Posterior cingulate gyrus (tissue), 11 donors: ENCODE results near the gene CPNE6.
A peak's percentile ranks its signal among the peaks of the same experiment; 100 is the strongest.

Experiments
- DNase-seq, 10 donors: peaks; one replicate each; pipeline versions ENCODE4 v3.0.0 to v3.0.0-alpha.2; 2020 to 2021; ENCODE audit warnings: mixed read lengths in 3 of 10
- intact Hi-C: fragments of 100-400 bp; cut with DNase I; formaldehyde crosslinking; loops from one replicate; pipeline ENCODE4 v1.15.1; 2023

The CPNE6 gene

DNA sequence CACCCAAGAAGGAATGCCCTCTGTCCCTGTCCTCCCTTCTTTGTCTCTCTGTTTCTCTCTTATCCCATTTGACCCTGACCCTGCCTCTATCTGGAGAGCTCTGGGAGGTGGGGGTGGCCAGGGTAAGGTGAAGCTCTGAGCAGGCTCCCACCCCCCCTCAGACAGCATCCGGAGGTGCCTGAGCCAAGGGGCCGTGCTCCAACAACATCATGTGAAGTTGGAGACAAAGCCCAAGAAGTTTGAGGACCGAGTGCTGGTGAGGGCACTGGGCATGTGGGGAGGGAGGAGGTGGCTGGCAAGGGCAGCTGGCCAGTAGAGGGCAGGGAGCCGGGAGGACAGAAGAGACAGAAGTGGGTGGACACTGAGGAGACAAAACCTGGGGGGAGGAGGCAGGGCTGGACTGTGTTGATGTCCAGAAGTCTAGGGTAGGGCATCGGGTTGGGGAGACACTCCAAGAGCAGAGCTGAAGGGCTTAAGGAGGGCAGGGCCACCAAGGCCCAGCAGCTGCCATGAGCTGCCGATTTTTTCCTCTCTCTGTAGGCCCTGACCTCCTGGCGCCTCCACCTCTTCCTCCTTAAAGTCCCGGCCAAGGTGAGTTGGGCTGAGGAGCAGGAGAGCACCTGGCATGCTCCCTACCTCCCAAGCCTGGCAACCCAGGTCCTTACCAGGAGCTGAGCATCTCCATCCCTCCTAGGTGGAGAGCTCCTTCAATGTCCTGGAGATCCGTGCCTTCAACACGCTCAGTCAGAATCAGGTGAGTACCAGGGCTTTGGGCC is 17.6 kb upstream of the CPNE6 start:
- intact Hi-C loops: loop anchor here (5.0 kb wide), 1 partner anchor 39 kb away; the partner anchor contains the start of gene PCK2
- DNase-seq: peak in 1 of 10 donors; percentile 64

DNA sequence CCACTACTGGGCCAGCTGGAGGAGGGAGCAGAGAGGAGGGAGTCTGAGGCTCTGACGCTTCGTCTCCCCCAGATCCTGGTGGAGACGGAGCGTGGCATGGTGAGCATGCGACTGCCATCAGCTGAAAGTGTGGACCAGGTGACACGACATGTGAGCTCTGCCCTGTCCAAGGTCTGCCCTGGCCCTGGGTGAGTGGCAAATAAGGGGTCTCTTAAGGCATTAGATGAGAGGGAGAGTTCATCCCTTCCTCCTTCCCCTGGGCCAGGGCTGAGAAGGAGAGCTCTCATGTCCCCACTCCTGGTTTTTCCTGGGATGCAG is 17.1 kb upstream of the CPNE6 start:
- DNase-seq: peak in 1 of 10 donors; percentile 69
- intact Hi-C loops: loop anchor here (5.0 kb wide), 1 partner anchor 38 kb away; the partner anchor contains the start of gene PCK2

DNA sequence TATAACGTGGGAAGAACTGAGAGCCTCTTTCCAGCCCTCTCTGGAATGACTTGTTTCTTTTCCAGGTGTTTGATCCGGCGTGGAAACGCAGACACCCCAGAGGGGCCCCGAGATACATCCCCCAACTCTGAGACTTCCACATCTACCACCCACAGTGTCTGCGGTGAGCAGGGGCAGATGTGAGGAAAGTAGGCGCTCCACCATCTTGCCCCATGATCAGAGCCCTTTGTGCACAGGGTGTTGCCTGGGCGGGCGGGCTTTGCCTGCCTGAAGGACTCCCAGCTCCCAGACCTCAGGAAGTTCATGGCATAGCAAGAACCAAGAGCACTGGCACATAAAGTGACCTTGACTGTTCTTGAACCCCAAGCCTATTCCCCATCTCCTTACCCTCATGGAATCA is 16.7 kb upstream of the CPNE6 start:
- peak in 1 of 10 donors; percentile 57 for DNase-seq
- intact Hi-C loops: loop anchor here (5.0 kb wide), 1 partner anchor 38 kb away; the partner anchor contains the start of gene PCK2

DNA sequence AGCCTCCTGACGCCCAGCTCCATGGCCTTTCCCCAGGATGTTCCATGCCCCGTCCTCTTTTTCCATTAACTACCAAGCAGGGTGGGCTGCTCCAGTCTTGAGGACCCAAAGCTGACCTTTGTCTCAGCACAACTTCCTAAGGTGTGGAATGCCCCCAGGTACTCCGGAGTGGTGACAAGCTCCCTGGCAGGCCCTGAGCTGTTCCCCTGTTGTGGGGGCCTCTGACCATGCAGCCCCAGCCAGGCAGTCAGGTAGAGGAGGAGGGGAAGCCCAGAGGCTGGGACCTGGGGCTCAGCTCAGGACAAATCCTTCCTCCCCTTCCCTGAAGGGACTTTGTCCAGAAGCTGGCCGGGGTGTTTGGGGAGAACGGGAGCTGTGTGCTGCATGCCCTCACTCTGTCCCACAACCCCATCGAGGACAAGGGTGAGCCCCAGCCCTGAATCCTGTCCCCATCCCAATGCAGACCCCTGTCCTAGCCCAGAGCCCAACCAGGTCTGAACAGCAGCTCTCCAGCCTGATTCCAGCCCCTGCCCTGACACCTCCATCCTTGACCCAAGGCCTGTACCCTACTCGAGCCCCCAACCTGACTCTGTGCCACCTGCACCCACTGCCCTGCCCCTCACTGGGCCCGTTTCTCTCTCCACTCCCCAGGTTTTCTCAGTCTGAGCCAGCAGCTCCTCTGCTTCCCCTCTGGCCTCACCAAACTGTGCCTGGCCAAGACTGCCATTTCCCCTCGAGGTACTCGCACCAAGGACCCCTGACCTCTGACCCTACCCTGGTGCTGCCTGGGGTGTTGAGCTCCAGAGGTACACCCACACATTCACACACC is 15.2 kb upstream of the CPNE6 start:
- intact Hi-C loops: no loop called here
- DNase-seq: peak in 1 of 10 donors; percentile 75

DNA sequence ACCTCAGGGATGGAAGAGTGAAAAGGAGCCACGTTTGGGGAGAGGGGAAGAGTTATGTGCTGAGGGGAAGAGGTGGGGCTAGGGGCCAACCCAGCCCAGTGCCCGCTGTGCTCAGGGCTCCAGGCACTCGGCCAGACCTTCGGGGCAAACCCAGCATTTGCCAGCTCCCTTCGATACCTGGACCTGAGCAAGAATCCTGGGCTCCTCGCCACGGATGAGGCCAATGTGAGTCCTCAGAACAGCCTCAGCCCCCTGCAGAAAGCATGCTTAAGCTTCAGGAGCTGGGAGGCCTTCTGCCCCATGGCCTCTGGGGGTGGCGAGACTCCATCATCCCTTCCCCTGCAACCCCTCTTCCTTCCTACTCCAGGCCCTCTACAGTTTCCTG is 14.6 kb upstream of the CPNE6 start:
- intact Hi-C loops: no loop called here
- DNase-seq: peak in 1 of 10 donors; percentile 78

DNA sequence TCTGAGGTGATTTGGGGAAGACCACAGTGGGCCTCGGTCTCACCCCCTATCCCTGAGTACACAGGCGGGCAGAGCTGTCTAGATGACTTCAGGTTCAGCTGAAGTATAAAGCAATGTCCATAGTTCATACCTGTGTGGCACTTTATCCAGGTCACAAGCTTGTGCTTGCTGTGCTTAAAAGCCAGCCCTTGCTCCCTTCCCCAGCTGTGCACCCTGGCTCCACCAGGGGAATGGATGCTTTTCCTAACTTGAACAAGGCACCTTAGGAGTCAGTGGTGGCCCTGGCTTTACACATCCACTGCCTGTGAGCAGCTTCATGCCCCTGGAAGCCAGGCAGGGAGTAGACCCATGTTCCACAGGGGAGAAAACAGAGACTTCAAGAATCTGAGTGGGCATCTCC is 14.1 kb upstream of the CPNE6 start:
- intact Hi-C loops: no loop called here
- peak in 1 of 10 donors; percentile 25 for DNase-seq

DNA sequence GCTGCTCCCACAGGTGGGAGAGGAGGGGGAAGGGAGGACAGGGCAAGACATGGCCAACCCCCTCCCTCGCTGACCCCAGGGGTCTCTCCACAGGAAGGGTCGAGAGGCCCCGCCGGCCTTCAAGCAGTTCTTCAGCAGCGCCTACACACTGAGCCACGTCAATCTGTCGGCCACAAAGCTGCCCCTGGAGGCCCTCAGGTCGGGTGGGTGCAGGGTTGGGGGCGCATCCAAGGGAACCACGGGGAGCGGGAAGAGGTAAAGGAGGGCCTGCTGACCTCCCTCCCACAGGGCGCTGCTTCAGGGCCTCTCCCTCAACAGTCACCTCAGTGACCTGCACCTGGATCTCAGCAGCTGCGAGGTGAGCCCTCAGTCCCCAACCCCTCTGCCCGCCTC is 13.5 kb upstream of the CPNE6 start:
- DNase-seq: peak in 1 of 10 donors; percentile 63
- intact Hi-C loops: no loop called here

DNA sequence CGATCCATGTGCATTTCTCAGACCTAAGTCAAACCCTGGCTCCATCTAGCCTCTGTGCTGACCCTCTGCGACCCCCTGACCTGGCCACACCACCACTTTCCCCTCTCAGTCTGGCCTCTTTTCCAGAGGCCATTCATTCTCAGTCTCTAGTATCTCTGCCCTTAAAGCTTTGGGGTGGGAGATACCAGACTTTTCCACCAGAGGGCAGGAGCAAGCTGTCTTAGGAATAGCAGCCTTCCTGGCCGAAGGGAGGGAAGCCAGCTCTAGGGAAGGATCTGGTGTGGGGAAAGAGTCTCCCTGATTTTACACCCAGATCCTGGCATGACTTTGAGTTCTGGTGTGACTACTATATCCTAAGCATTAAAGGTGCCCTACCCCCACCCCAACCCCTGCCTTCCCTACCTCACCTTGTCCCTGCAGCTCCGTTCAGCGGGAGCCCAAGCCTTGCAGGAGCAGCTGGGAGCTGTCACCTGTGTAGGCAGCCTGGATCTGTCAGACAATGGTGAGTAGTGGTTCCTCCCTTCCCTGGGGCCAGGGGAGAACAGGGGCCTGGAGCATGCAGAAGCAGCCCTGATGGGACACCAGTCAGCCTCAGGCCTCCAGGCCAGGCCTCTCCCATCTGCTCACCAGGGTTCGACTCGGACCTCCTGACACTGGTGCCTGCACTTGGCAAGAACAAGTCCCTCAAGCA is 13.0 kb upstream of the CPNE6 start:
- peak in 6 of 10 donors; percentile 54 to 95 (median 79) for DNase-seq
- intact Hi-C loops: no loop called here

DNA sequence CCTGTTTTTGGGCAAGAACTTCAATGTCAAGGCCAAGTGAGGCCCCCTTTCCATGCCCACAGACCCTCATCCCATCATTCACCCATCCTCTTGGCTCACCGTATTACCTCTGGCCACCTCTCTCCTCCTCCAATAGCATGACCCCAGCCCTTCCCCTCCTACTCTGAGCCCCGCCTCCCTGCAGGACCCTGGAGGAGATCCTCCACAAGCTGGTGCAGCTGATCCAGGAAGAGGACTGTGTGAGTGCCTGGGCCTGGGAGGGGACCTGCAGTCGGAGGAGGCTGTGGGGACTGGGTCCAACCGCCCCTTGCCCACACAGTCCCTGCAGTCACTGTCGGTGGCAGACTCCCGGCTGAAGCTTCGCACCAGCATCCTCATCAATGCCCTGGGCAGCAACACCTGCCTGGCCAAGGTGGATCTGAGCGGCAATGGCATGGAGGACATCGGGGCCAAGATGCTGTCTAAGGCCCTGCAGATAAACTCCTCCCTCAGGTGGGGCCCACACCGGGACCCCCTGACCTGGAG is 12.3 kb upstream of the CPNE6 start:
- DNase-seq: peak in 1 of 10 donors; percentile 75
- intact Hi-C loops: no loop called here

DNA sequence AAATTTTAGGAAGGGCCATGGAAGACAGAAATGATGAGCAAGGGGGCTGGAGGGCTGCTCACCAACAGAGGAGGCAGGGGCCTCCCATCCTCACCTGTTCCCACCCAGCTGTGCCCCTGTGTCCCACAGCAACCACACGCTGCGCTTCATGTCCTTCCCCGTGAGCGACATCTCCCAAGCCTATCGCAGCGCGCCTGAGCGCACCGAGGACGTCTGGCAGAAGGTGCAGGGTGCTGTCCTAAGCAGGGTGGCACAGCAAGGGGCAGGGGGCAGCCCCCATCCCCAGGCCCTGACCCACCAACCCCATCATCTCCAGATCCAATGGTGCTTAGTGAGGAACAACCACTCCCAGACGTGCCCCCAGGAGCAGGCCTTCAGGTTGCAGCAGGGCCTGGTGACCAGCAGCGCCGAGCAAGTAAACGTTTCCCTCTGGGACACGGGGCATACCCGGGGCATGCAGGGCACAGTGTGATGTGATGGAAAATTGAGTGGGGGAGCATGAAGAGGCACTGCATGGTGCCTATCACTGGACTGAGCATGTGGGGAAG is 11.4 kb upstream of the CPNE6 start:
- intact Hi-C loops: no loop called here
- DNase-seq: peak in 1 of 10 donors; percentile 75

DNA sequence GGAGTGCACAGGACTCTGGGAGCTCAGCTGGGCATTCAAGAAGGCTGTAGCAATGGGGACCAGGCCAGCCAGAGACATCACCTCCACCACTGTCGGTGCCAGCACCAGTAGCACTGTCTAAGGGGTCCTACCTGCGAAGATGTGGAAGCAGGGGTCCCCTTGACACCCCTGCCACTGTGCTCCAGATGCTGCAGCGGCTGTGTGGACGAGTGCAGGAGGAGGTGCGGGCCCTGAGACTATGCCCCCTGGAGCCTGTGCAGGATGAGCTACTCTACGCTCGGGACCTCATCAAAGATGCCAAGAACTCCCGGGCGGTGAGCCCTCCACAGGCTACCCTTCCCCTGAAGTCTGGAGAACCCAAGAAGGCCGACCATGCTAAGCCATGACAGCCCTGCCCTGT is 10.9 kb upstream of the CPNE6 start:
- DNase-seq: peak in 2 of 10 donors; percentile 63 to 73
- intact Hi-C loops: no loop called here

DNA sequence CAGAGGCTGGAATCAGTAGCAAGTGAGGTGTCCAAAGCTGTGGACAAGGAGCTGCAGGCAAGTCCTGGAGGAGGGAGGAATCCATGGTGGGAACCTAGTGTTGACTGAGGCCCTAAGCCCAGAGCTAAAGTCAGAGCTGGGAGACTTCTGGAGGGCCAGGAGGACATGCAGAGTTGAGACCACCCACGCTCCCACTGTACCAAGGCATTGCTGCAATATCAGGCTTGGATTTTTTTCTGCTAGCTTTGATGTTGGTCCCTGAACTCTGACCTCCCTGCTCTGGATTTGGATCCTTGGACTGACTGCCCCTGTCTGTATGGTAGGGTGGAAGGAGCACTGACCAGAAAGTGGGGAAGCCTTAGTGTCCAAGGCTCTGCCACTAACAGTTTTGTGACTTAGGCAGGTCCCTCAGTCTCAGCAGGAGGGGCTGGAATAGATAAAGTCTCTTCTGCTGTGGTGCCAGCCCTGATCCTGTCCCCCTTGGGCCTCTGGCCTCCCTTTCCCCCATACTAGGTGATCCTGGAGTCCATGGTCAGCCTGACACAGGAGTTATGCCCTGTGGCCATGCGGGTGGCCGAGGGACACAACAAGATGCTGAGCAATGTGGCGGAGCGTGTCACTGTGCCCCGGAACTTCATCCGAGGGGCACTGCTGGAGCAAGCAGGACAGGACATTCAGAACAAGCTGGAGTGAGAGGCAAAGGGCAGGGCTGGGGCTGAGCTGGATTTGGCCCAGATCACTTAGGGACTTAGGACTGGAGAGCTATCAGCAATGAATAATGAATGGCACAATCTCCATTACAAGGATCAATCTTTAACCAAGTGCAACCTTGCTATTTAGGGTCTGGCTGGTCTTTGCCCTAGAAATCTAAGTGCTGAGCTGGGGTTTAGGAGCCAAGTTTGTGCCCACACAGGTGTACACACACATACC is 10.1 kb upstream of the CPNE6 start:
- intact Hi-C loops: no loop called here
- DNase-seq: no peak

DNA sequence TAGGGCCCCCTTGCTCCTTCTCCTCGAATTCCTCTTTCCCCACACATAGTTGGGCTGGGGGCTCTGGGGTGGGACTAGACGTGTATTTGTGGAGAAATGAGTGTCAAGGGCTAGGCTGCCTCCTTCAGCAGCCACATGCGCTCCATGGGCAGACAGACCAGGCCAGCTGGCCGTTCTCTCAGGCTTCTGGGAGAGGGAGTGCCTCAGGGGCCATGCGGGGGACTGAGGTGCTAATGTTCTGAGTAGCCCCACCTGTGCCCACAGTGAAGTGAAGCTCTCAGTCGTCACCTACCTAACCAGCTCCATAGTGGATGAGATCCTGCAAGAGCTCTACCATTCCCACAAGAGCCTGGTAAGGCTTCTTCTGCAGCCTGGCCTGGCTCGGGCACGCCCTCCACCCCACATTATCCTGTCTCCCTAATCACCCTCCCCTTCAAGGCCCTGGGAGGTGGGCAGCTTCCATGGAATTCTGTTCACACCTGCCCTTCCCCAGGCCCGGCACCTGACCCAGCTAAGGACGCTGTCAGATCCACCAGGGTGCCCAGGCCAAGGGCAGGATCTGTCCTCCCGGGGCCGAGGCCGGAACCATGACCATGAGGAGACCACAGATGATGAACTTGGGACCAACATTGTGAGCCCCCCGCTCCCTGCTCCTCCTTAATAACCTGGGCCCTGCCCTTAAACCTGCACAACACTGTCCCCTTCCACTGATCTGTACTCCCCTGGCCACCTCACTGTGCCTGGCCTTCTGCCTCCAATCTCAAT is 9.0 kb upstream of the CPNE6 start:
- intact Hi-C loops: no loop called here
- DNase-seq: peak in 1 of 10 donors; percentile 42

DNA sequence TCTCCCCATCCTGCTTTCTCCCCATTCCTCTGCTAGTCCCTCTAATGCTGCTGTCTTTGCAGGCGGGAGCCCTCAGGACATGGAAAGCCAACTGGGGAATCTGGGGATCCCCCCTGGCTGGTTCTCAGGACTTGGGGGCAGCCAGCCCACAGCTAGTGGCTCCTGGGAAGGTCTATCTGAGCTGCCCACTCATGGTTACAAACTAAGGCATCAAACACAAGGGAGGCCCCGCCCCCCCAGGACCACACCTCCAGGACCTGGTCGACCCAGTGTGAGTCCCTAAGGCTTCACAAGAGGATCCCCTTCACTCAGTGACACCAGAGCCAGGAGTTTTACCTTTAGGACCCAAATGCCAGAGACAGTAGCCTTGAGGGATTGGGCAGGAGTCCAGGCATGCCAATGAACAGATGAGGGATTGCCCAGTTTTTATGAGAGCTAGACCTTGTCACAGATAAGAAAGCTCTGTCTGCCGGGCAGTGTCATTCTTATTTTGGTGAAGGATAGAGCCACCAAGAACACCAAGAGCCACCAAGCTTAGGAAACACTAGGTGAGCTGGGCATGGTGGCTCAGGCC is 8.0 kb upstream of the CPNE6 start:
- DNase-seq: no peak
- intact Hi-C loops: no loop called here

DNA sequence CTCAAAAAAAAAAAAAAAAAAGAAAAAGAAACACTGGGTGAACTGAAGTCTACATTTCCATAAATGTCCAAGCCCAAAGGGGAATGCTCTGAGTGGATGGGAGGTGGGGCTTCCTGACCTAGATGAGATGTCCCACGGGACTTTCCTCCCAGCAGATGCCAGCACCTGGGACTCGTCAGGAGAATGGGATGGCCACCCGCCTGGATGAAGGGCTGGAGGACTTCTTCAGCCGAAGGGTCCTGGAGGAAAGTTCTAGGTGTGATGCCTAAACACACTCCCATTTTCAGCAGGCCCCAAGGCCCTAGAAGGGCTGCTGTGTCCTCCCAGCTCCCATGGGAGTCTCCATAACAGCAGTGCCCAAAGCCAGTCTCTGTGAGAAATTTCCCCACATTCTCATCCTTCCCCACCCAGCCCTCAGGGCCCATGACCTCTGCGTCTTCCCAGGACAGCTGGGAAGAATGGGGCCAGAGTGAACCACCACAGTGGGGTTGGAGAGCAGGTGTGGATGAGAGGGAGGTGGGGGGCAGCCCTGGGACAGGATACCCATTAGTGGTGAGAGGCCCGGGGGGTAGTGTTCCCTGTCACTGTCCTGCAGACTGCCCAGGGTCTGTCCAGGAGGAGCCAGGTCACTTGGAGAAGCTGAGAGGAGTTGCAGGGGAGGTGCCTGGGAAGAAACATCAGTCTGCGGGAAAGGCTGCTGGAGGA is 7.1 kb upstream of the CPNE6 start:
- intact Hi-C loops: no loop called here
- DNase-seq: peak in 1 of 10 donors; percentile 73

DNA sequence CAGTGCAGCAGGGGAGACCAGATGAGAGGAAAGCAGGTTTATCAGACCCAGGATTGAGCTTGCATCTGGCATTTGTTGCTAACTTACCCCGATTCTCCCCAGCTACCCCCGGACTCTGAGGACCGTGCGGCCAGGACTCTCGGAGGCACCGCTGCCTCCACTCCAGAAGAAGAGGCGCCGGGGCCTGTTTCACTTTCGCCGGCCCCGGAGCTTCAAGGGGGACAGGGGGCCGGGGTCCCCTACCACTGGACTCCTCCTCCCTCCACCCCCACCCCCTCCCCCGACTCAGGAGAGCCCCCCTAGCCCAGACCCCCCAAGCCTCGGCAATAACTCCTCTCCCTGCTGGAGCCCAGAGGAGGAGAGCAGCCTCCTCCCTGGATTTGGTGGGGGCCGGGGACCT is 6.5 kb upstream of the CPNE6 start:
- intact Hi-C loops: no loop called here
- peak in 1 of 10 donors; percentile 75 for DNase-seq

DNA sequence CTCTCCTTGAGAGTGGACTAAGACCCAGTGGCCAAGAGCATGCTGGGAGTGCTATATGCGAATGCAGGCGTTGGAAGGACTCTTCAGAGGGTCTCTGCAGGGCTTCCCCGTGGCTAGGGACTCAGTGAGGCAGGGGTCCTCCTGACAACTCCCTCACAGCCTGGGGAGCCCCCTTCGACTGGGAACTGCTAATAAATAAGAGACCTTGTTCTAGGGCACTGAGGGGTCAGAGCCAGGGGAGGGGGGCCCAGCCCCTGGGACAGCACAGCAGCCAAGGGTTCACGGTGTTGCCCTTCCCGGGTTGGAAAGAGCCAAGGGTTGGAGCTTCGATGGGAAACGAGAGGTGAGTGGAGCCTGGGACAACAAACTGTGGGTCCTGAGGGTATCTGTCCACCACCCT is 6.0 kb upstream of the CPNE6 start:
- intact Hi-C loops: no loop called here
- DNase-seq: peak in 1 of 10 donors; percentile 33
